ENCODE results near the gene ETV3.
"Not testable (repeated sequence)": the region's sequence is repeated elsewhere in the genome, so short reads cannot be mapped to it uniquely, and the experiment has no call there.

ETV3 gene

GRCh38 chr1:157107702-157108101, 30.5 kb downstream of the ETV3 start:
- Mint-ChIP-seq H3K36me3 (no peaks in the 10 kb centered on the region), H3K4me1 (peaks cover 10% of the 10 kb centered on the region), H3K27me3 (peaks cover 29% of the 10 kb centered on the region), H3K27ac (peak overlapping the region; percentile 11), H3K9me3 (no peaks in the 10 kb centered on the region), H3K4me3 (no peak overlapping the region)
- DNase-seq (ENCODE audit: low spot score in 2 of 2) (no peak), ATAC-seq (ENCODE audit: low read depth) (no peak)

DNA sequence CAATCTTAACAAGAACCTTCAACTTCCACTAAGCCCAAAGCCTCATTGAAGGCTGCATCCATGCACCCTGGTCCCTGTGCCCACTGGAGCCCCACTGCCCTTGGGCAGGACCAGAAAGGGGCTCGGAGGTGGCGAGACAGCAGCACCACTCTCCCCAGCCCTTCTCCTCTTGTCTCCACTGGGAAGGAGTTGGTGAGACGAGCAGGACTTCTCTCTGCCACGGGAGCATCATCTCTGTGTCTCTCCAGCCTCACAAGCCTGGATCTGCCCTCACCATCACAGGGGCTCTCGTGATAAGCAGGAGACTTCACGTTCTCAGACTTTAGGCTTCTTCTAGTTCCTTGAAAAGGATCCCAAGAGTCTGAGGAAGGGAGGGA, 31.4 kb downstream of the ETV3 start:
- no peaks in the 10 kb centered on the region for H3K36me3 Mint-ChIP-seq
- no peaks in the 10 kb centered on the region for H3K9me3 Mint-ChIP-seq
- DNase-seq (ENCODE audit: low spot score in 2 of 2) (no peak), ATAC-seq (ENCODE audit: low read depth) (no peak)
- peaks cover 10% of the 10 kb centered on the region for H3K4me1 Mint-ChIP-seq
- H3K27ac Mint-ChIP-seq: peak overlapping the region; percentile 78
- H3K4me3 Mint-ChIP-seq: no peak overlapping the region
- peaks cover 29% of the 10 kb centered on the region for H3K27me3 Mint-ChIP-seq

DNA sequence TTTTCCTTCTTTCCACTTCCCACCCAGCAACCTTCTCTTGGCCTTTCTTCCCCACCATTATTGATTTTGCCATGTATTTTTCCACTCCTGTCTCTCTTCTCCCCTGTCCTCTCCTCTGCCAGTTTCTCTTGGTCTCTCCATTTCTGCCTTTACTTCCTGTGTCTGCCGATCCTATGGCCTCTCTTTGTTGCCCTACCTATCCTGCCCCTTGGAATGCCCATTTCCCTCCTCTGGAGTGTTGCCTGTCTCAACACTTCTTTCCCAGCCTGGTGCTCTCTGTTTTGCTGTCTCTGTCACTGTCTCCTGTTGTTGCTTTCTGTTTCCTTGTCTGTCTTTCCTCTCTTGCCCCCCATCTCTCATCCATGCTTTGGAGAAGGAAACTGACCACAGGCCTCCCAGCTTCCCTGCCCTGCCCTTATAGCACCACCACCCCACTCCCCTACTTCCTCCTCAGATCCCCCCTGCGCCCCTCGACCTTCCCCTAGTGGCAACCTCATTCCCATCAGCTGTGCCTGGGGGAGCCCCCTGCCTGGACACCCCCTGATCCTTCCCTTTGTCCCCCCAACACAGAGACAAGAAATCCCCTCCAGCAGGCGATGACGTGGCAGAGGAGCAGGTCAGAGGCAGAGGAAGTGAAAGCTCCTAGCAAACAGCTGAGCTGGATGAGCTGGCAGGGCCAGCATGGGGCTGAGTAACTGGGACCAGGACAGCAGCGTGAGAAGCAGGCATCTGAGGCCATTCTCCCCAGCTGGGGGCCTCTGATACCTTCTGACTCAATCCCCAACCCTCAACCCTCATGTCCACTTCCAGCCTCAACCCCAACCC, 32.0 kb downstream of the ETV3 start:
- peak in 1 of 2 donors; percentile 20 for DNase-seq (ENCODE audit: low spot score in 2 of 2)
- H3K27ac Mint-ChIP-seq: peak overlapping the region; percentile 78
- H3K36me3 Mint-ChIP-seq: no peaks in the 10 kb centered on the region
- H3K4me3 Mint-ChIP-seq: no peak overlapping the region
- H3K9me3 Mint-ChIP-seq: no peaks in the 10 kb centered on the region
- H3K4me1 Mint-ChIP-seq: peaks cover 10% of the 10 kb centered on the region
- peaks cover 26% of the 10 kb centered on the region for H3K27me3 Mint-ChIP-seq
- peak; percentile 93 for ATAC-seq (ENCODE audit: low read depth)

DNA sequence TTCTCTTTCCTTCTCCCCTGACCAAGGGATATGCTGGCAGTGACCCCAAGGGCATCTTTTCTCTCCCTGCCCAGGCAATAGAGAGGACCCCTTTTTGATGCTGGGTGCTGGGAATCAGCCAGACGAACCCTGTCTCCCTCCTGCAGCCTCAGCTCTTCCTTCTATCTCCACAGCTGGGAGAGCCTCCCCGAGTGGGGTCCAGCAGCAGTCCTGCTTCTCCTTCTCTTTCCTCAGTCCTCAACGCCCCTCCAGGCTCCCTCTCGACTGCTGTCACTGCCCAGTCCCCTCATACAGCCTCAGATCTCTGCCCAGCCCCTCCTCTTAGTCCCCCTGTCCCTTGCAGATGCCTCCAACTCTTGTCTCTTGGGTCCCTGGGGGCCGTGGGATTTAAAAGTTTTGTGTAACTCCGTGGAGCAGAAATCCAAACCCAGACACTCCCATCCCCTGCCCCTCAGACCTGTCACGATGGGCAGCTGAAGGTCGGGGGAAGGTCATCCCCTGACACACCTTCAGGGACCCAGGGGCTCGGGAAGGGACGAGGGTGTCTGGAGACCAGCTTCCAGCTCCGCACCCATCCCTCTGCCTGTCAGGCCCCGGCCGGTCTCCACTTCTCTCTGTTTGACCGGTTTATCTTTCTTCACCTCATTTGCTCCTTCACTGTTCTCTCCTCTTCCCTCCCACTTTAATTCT, 32.8 kb downstream of the ETV3 start:
- Mint-ChIP-seq H3K27ac (peak overlapping the region; percentile 78), H3K36me3 (no peaks in the 10 kb centered on the region), H3K4me3 (no peak overlapping the region), H3K9me3 (no peaks in the 10 kb centered on the region), H3K27me3 (peaks cover 29% of the 10 kb centered on the region), H3K4me1 (peaks cover 10% of the 10 kb centered on the region)
- DNase-seq (ENCODE audit: low spot score in 2 of 2) (no peak), ATAC-seq (ENCODE audit: low read depth) (no peak)

DNA sequence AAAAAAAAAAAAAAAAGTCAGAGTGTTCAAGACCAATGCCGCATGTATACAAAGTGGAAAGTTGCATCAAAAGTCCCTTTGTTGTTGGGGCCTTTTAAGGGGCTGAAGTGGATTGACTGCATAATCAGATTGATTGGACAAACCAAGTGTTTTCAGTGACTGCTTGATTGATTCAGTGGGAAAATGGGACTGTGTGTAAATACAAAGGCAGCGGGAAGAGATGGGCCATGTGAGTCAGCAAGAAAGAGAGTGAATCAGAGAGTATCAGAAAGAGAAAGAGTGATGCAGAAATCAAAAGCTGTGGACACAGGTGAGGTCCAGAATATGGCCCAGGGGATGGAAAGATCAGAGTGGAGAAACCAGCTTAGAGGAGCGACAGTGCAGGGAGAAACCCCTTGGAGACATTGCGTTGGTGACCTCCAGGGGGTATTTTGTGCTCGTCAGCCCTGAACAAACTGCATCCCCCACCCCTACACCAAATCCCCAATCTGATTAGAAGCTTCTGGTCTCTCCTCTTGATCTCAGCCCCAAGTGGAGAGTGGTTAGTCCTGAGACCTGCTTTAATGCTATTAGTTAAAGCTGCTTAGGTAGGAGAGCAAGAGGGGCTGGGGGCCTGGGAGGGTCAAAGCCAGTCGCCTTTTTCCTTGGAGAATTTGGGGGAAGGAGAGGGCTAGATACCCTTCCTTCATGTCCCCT, 33.4 kb downstream of the ETV3 start:
- ATAC-seq (ENCODE audit: low read depth) (no peak), DNase-seq (ENCODE audit: low spot score in 2 of 2) (no peak)
- H3K4me1 Mint-ChIP-seq: peaks cover 10% of the 10 kb centered on the region
- H3K27ac Mint-ChIP-seq: peak overlapping the region; percentile 11
- H3K9me3 Mint-ChIP-seq: no peaks in the 10 kb centered on the region
- no peak overlapping the region for H3K4me3 Mint-ChIP-seq
- no peaks in the 10 kb centered on the region for H3K36me3 Mint-ChIP-seq
- H3K27me3 Mint-ChIP-seq: peaks cover 26% of the 10 kb centered on the region

DNA sequence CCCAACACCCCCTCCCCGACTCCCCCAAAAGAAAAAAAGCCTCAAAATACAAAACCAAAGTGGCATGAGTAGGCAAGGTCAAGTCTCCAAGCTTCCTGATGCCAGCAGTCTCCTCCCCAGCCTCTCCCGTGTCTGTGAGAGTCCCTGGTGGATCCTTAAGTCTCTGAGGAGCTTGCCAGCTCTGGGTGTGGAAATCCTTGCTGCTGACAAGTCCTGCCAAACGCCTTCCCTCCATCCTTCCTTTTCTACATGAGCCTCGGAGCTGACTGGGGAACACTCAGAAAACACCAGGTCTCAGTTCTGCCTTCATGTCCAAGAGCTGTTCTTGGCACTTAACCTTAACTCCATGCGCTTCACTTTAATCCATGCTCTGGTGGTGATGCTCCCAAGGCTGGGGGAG, 34.9 kb downstream of the ETV3 start:
- Mint-ChIP-seq H3K27me3 (peaks cover 22% of the 10 kb centered on the region), H3K4me3 (no peak overlapping the region), H3K36me3 (no peaks in the 10 kb centered on the region), H3K4me1 (peaks cover 14% of the 10 kb centered on the region), H3K9me3 (no peaks in the 10 kb centered on the region), H3K27ac (no peak overlapping the region)
- ATAC-seq (ENCODE audit: low read depth) (no peak), DNase-seq (ENCODE audit: low spot score in 2 of 2) (no peak)

- Mint-ChIP-seq H3K36me3 (no peaks in the 10 kb centered on the region), H3K9me3 (no peaks in the 10 kb centered on the region), H3K4me3 (no peak overlapping the region), H3K27me3 (peaks cover 18% of the 10 kb centered on the region), H3K27ac (no peak overlapping the region), H3K4me1 (peaks cover 6% of the 10 kb centered on the region)
- ATAC-seq (ENCODE audit: low read depth) (no peak), DNase-seq (ENCODE audit: low spot score in 2 of 2) (no peak)
Observed at GRCh38 chr1:157101149-157101548, 37.0 kb downstream of the ETV3 start.

GRCh38 chr1:157099633-157100009, 38.6 kb downstream of the ETV3 start, which contains the start of gene ETV3L:
TSS of gene ETV3L (minus strand) at chr1:157099808. CDS start at chr1:157099523, 285 bp downstream.
- Mint-ChIP-seq H3K4me3 (no peak within 1 kb of the TSS), H3K4me1 (peaks cover 4% of the 10 kb centered on the region), H3K27ac (no peak within 1 kb of the TSS)

DNA sequence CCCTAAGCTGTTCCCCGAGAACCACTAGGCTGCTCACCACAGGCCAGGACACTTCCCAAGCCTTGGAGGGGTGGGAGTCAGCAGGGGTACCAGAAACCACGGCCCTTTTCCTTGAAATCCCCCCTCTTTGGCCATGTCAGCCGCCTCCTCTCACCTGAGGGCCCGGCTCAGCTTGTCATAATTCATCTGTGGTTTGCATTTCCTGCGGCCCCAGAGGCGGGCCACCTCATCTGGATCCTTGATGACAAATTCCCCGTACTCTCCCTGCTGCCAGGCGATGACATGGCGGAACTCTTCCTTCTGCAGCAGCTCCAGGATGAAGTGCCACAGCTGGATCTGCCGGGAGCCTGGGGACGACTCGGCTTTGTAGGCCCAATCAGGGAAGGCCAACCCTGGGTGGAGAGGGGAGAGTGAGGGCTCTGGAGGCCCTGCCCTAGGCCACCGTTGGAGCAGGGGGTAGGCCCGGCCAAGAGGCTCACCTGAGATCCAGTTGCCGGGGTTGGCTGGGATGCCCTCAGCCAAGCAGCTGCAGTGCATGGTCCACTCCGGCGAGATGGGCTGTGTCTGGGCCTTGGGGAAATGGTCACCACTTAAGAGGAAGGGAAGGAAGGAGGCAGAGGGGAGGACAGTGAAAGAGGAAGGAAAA, 39.1 kb downstream of the ETV3 start:
- H3K4me1 Mint-ChIP-seq: not testable (repeated sequence)
- H3K27me3 Mint-ChIP-seq: peaks cover 14% of the 10 kb centered on the region

More at GRCh38 chr1:157099633-157100009, 38.6 kb downstream of the ETV3 start, which contains the start of gene ETV3L:
- Mint-ChIP-seq H3K9me3 (no peaks in the 10 kb centered on the region), H3K36me3 (no peaks in the 10 kb centered on the region), H3K27me3 (peaks cover 14% of the 10 kb centered on the region)
- no peak for DNase-seq (ENCODE audit: low spot score in 2 of 2)
- no peak for ATAC-seq (ENCODE audit: low read depth)

GRCh38 chr1:157098519-157098918, 39.7 kb downstream of the ETV3 start:
- H3K4me3 Mint-ChIP-seq: no peak overlapping the region
- ATAC-seq (ENCODE audit: low read depth) (no peak), DNase-seq (ENCODE audit: low spot score in 2 of 2) (no peak)
- no peak overlapping the region for H3K27ac Mint-ChIP-seq
- H3K4me1 Mint-ChIP-seq: peaks cover 4% of the 10 kb centered on the region
- no peaks in the 10 kb centered on the region for H3K9me3 Mint-ChIP-seq
- no peaks in the 10 kb centered on the region for H3K36me3 Mint-ChIP-seq
- peaks cover 14% of the 10 kb centered on the region for H3K27me3 Mint-ChIP-seq

More for the DNA sequence above, 39.1 kb downstream of the ETV3 start:
- not testable (repeated sequence) for ATAC-seq (ENCODE audit: low read depth); H3K36me3 Mint-ChIP-seq; H3K4me3 Mint-ChIP-seq; H3K9me3 Mint-ChIP-seq; H3K27ac Mint-ChIP-seq; DNase-seq (ENCODE audit: low spot score in 2 of 2)

DNA sequence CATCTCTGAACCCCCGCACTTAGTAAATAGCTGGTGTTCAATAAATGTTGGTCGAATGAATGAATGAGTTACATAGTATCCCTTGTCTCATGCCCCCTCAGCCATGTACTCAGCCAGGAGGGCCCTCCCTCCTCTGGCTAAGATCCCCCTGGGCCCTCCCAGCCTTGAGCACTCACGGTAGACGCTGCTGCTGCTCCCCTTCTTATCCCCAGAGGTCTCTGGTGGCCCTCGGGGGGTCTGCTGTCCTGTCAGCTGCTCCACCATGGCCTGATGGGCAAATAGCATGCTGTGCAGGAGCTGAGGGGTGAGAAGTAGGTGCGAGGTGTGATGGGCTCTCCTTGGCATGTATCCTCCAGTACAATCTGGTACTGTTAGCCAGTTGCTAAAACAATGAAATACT, 40.5 kb downstream of the ETV3 start:
- DNase-seq (ENCODE audit: low spot score in 2 of 2): no peak
- no peak for ATAC-seq (ENCODE audit: low read depth)
- Mint-ChIP-seq H3K36me3 (no peaks in the 10 kb centered on the region), H3K9me3 (no peaks in the 10 kb centered on the region), H3K4me3 (no peak overlapping the region), H3K27me3 (peaks cover 14% of the 10 kb centered on the region), H3K27ac (no peak overlapping the region), H3K4me1 (peaks cover 4% of the 10 kb centered on the region)

GRCh38 chr1:157096881-157097280, 41.3 kb downstream of the ETV3 start:
- Mint-ChIP-seq H3K9me3 (no peaks in the 10 kb centered on the region), H3K36me3 (no peaks in the 10 kb centered on the region), H3K27ac (no peak overlapping the region), H3K4me1 (peaks cover 4% of the 10 kb centered on the region), H3K4me3 (no peak overlapping the region), H3K27me3 (peaks cover 10% of the 10 kb centered on the region)
- ATAC-seq (ENCODE audit: low read depth) (no peak), DNase-seq (ENCODE audit: low spot score in 2 of 2) (no peak)

DNA sequence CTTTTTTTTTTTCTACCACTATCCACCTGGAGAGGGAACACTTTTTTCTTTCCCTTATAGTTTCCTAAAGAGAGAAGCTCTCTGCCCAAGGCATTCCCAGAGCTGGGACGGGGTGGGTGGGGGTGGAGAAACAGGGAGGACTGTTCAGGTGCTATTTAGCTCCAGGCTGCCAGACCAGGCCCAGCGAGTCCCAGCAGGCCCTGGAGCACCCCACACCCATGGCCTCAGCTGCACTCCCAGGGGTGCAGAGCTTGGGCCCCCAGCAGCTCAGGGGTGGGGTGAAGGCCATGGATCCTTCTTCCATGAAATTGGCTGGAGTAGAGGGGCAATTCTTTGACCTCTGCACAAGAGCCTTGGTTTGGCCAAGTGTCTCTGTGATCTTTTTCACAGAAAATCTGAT, 42.6 kb downstream of the ETV3 start:
- no peaks in the 10 kb centered on the region for H3K9me3 Mint-ChIP-seq
- ATAC-seq (ENCODE audit: low read depth): no peak
- no peak overlapping the region for H3K27ac Mint-ChIP-seq
- H3K27me3 Mint-ChIP-seq: peaks cover 5% of the 10 kb centered on the region
- no peak for DNase-seq (ENCODE audit: low spot score in 2 of 2)
- no peaks in the 10 kb centered on the region for H3K36me3 Mint-ChIP-seq
- peaks cover 4% of the 10 kb centered on the region for H3K4me1 Mint-ChIP-seq
- H3K4me3 Mint-ChIP-seq: no peak overlapping the region

- Mint-ChIP-seq H3K4me1 (peaks cover 4% of the 10 kb centered on the region), H3K9me3 (no peaks in the 10 kb centered on the region), H3K4me3 (no peak overlapping the region), H3K36me3 (no peaks in the 10 kb centered on the region), H3K27me3 (peaks cover 5% of the 10 kb centered on the region), H3K27ac (no peak overlapping the region)
- ATAC-seq (ENCODE audit: low read depth) (no peak), DNase-seq (ENCODE audit: low spot score in 2 of 2) (no peak)
Observed at GRCh38 chr1:157095091-157095490, 43.1 kb downstream of the ETV3 start.

Data from memory B cell (primary cell).